Stimulated activated CD4-positive, alpha-beta T cell treated with anti-CD3 and anti-CD28 coated beads, Interleukin-15, amount 100 ng/mL, for 48 hours (primary cell): Measurements from ENCODE around the gene MYLK.

ENCODE experiments used
- DNase-seq, 2 donors: peaks; one replicate each; pipeline ENCODE4 v3.0.0-alpha.2; 2020; ENCODE audit warnings: low read depth in 2 of 2

Gene MYLK

GRCh38 chr3:123648696-123649405 is 235.3 kb downstream of the MYLK start:
- no peak for DNase-seq

- no peak for DNase-seq
Measured at GRCh38 chr3:123644358-123644757, 239.8 kb downstream of the MYLK start.

- no peak for DNase-seq
Measured at GRCh38 chr3:123642957-123643330, 241.2 kb downstream of the MYLK start.

- peak; percentile 36 to 38 for DNase-seq
Measured at GRCh38 chr3:123642182-123642956, 241.8 kb downstream of the MYLK start.

GRCh38 chr3:123641505-123641904 is 242.6 kb downstream of the MYLK start:
- no peak for DNase-seq

- DNase-seq, result no peak
Measured at GRCh38 chr3:123640740-123641462, 243.2 kb downstream of the MYLK start.

GRCh38 chr3:123640311-123640710 is 243.8 kb downstream of the MYLK start:
- DNase-seq, result no peak

GRCh38 chr3:123638936-123639689 is 245.0 kb downstream of the MYLK start:
- DNase-seq, result no peak

- no peak for DNase-seq
Measured at GRCh38 chr3:123637841-123638240, 246.3 kb downstream of the MYLK start.

GRCh38 chr3:123637131-123637530 is 247.0 kb downstream of the MYLK start:
- no peak for DNase-seq

GRCh38 chr3:123636431-123636841 is 247.7 kb downstream of the MYLK start:
- no peak for DNase-seq

- no peak for DNase-seq
Measured at GRCh38 chr3:123635717-123636116, 248.4 kb downstream of the MYLK start.

- no peak for DNase-seq
Measured at GRCh38 chr3:123635217-123635616, 248.9 kb downstream of the MYLK start.

GRCh38 chr3:123634149-123635051 is 249.7 kb downstream of the MYLK start:
- no peak for DNase-seq

GRCh38 chr3:123633530-123633929 is 250.6 kb downstream of the MYLK start:
- no peak for DNase-seq

GRCh38 chr3:123632161-123632655 is 251.9 kb downstream of the MYLK start:
- DNase-seq, result no peak

GRCh38 chr3:123629747-123630047 is 254.4 kb downstream of the MYLK start:
- DNase-seq, result no peak

GRCh38 chr3:123628996-123629746 is 255.0 kb downstream of the MYLK start:
- no peak for DNase-seq

- no peak for DNase-seq
Measured at GRCh38 chr3:123627673-123628670, 256.2 kb downstream of the MYLK start.
